Sciatic nerve (tissue), 2 donors: ENCODE data around the gene EFCAB8. TPM values are rescaled to one million over a fixed set of nuclear protein-coding genes. Genes with fewer than 3 reads are reported as not detected.
A peak's percentile ranks its signal among the peaks of the same experiment; 100 is the strongest.
"Not testable (repeated sequence)": the region's sequence is repeated elsewhere in the genome, so short reads cannot be mapped to it uniquely, and the experiment has no call there.

ENCODE experiments used
- ATAC-seq: fragments of 200-7000 bp; cut with Tn5 transposase; one replicate; pipeline ENCODE4 v1.9.1; 2020; ENCODE audit warnings: mild to moderate bottlenecking, moderate library complexity
- DNase-seq: peaks from one replicate; pipeline ENCODE4 v3.0.0-alpha.2; 2020; ENCODE audit warnings: low spot score
- intact Hi-C: fragments of 100-400 bp; cut with DNase I; formaldehyde crosslinking; loops from one replicate; pipeline ENCODE4 v1.14.2; 2022
- total RNA-seq: library from RNA; stranded (reverse); fragmentation: NEBNext Ultra II Directional; extraction: Animal tissue kit (Norgen Biotek cat#: 25700); gene quantifications from one replicate; pipeline ENCODE4 v1.2.1, GENCODE V29; 2021
- donor health status: DM: no; HTN: no; CAD: no.
- donor health status: DM: no; HTN: no; CAD: no.

The EFCAB8 gene
- total RNA-seq, 1 donor from 2014 or later, result 1.1 TPM

GRCh38 chr20:32839982-32840285, 18.8 kb upstream of the EFCAB8 start:
- ATAC-seq, result no peak

GRCh38 chr20:32841174-32841573, 17.5 kb upstream of the EFCAB8 start:
- intact Hi-C loops, result no loop called here
- DNase-seq (no peak), ATAC-seq (no peak)

More at GRCh38 chr20:32839982-32840285, 18.8 kb upstream of the EFCAB8 start:
- no peak for DNase-seq
- intact Hi-C loops, result no loop called here

GRCh38 chr20:32841632-32842031, 17.1 kb upstream of the EFCAB8 start:
- intact Hi-C loops, result no loop called here
- no peak for ATAC-seq
- DNase-seq, result no peak

DNA sequence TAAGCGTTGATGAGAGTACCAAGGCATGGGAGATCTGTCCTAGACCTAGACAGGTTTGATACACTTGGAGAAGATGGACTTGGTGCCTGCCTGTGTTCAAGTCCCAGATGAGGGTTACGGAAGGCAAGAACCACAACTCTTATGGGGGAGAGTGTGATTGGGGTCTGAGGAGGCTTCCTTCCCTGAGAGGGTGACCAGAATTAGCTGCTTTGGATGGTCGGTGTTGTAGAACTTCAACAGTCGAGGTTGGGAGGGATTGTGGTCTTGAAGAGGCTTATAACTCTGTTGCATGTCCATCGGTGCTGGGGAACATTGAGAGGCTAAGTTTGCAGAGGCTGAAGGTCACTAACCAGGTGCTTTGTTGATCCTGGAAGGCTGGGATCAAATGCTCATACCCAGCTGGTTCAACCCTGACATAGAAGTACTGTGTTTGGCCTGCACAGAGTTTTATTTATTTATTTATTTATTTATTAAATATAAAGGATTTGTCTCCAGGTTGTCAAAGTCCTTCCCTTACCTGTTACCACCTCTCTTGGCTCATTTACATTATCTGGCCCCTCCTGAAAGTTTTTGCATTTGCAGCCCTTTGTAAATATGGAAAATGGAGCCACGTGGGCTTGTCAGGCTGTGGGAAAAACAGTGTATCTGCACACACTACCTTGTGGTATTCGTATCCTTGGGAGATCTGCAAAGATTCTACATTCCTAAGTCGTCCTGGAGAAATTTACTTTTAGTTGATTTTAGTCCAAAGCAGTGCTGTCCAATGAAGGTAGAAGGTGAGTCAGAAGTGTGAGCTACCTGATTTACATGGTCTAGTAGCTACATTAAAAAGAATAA, 15.8 kb upstream of the EFCAB8 start:
- DNase-seq (no peak), ATAC-seq (no peak)
- intact Hi-C loops, result no loop called here

DNA sequence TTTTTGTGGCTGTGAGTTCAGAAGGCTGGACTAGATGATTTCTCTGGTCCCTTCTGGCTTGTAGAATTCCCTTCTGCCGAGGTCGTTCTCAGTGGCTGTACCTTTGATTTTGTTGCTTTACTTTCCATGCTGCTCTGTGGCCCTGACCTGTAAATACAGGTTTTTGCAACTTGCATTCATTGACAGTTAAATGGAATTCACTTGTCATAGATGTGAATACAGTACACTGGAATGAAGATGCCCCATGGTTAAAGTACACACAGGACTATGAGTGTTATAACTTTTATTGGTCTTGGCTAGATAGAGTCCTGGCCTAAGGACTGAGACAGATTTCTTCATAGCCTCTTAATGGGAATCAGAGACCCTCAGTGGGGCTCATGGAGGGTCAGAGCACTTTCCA, 12.9 kb upstream of the EFCAB8 start:
- intact Hi-C loops, result no loop called here
- ATAC-seq (no peak), DNase-seq (no peak)

GRCh38 chr20:32846852-32847251, 11.9 kb upstream of the EFCAB8 start:
- intact Hi-C loops, result no loop called here

DNA sequence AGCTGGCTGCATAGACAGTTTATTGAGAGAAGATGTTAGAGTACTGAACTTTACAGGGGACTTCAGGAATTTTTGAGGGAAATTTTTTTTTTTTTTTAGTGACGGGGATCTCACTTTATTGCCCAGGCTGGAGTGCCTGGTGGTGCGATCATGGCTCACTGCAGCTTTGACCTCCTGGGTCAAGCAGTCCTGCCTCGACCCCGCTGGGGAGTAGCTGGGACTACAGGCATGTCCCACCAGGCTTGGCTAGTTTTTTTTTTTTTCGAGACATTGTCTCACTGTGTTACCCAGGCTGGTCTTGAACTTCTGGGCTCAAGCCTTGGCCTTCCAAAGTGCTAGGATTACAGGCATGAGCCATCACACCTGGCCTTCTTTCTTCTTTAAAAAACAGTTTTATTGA, 10.8 kb upstream of the EFCAB8 start:
- no peak for ATAC-seq
- intact Hi-C loops, result no loop called here

More at GRCh38 chr20:32846852-32847251, 11.9 kb upstream of the EFCAB8 start:
- DNase-seq, result no peak
- no peak for ATAC-seq

GRCh38 chr20:32848846-32849245, 9.9 kb upstream of the EFCAB8 start:
- intact Hi-C loops, result no loop called here
- DNase-seq, result no peak
- no peak for ATAC-seq

More for the DNA sequence above, 10.8 kb upstream of the EFCAB8 start:
- DNase-seq, result no peak

- no peak for ATAC-seq
- intact Hi-C loops, result no loop called here
- no peak for DNase-seq
These were observed 9.1 kb upstream of the EFCAB8 start for GRCh38 chr20:32849577-32849976.

GRCh38 chr20:32855387-32855786, 3.3 kb upstream of the EFCAB8 start:
- DNase-seq (no peak), ATAC-seq (no peak)
- intact Hi-C loops, result no loop called here

DNA sequence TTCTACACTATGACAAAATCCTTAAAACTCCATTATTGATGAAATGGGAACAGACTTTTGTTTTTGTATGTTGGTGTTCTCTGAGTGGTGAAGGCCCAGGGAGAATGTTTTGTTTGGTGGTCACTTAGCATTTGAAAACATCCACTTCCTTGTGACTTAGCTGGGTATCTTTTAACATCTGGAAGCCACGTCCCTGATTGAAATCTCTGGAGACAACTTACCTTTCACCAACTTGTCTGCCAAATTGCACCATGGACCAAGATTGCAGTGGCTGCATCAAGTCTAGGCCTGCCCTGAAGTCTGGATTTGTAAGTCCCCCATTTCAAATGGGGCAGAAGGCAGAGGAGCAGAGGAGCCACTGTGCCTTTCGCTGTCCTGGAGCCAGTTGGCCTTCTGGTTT, 534 bp upstream of the EFCAB8 start:
- intact Hi-C loops, result no loop called here
- ATAC-seq, result no peak
- DNase-seq, result no peak

DNA sequence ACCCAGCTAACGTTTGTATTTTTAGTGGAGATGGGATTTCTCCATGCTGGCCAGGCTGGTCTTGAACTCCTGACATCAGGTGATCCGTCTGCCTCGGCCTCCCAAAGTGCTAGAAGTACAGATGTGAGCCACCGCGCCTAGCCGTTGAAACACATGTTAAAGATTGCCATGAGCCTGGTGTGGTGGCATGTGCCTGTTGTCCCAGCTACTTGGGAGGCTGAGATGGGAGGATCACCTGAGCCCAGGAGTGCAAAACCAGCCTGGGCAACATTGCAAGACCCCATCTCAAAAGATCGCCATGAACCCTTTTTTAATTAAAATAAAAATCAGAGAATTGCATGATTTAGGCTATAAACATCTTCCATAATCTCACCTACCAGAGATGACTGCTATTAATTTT, 2.7 kb downstream of the EFCAB8 start:
- intact Hi-C loops, result no loop called here
- DNase-seq (peak; percentile 27), ATAC-seq (no peak)

DNA sequence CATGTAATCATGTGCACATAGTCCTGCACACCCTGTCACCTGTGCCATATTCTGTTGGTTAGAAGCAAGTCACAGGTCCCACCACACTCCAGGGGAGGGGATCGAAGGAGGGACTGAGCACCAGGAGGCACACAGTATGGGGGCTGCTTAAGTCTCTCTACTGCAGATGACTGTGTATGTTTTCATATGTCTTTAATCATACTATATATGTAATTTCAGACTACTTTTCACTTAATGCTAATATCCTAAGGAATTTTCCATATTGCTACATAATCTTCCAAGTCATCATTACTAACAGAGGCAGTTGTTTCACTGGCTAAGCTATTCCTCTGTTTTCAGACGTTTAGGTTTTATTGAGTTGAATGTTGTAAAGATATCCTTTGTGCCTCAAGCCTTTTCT, 10.8 kb downstream of the EFCAB8 start:
- ATAC-seq (no peak), DNase-seq (no peak)
- intact Hi-C loops, result no loop called here

DNA sequence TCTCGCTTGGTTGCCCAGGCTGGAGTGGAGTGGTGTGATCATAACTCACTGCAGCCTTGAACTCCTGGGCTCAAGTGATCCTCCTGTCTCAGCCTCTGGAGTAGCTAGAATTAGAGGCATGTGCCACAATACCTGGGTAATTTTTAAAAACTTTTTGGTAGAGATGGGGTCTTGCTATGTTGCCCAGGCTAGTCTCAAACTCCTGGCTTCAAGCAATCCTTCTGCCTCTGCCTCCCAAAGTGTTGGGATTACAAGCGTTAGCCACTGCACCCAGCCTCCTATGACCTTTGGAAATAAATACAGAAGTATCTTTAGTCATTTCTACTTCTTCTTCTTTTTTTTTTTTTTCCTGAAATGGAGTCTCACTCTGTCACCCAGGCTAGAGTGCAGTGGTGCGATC, 11.8 kb downstream of the EFCAB8 start:
- DNase-seq, intact Hi-C loops, ATAC-seq: not testable (repeated sequence)

- ATAC-seq (no peak), DNase-seq (no peak)
- intact Hi-C loops, result no loop called here
These were observed 12.3 kb downstream of the EFCAB8 start for GRCh38 chr20:32870985-32871384.

GRCh38 chr20:32871627-32872160, 13.0 kb downstream of the EFCAB8 start:
- DNase-seq, result no peak
- ATAC-seq, result peak; percentile 32
- intact Hi-C loops, result no loop called here

- intact Hi-C loops, result no loop called here
- no peak for DNase-seq
- ATAC-seq, result no peak
These were observed 13.5 kb downstream of the EFCAB8 start for GRCh38 chr20:32872266-32872665.

DNA sequence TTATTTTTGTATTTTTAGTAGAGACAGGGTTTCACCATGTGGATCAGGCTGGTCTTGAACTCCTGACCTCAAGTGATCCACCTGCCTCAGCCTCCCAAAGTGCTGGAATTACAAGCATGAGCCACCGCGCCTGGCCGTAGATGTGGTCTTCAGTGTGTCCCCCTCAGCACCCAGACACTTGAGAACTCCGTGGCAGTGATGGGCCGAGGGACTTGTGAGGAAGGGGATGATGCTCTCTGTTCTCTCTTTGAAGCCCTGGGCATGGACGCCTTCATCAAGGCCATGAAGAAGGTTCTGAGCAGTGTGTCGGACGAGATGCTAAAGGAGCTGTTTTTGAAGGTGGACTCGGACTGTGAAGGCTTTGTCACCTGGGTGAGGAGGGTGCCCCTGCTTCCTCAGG, 16.9 kb downstream of the EFCAB8 start:
- intact Hi-C loops, result no loop called here
- DNase-seq, result no peak
- ATAC-seq, result no peak

DNA sequence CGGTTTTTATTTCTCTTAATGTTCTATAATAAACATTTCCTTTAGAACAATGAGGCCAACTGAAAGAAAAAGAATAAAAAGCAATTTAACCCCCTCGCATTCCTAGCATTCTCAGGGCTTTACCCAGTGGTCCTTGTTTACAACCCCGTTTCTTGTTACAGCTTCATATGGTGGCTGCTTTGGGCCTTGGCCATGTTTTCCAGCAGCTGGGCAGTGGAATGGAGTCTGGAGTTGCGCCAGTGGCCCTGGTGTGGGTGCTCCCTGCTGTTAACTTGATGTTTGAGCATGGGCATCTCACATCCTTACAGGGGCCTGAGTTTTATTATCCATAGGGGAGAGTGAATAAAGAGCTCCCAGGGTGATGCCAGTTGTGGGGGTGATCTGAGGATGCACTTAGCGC, 18.8 kb downstream of the EFCAB8 start:
- DNase-seq (no peak), ATAC-seq (no peak)
- intact Hi-C loops, result no loop called here

GRCh38 chr20:32878820-32879219, 20.1 kb downstream of the EFCAB8 start:
- DNase-seq (no peak), ATAC-seq (no peak)
- intact Hi-C loops, result no loop called here

DNA sequence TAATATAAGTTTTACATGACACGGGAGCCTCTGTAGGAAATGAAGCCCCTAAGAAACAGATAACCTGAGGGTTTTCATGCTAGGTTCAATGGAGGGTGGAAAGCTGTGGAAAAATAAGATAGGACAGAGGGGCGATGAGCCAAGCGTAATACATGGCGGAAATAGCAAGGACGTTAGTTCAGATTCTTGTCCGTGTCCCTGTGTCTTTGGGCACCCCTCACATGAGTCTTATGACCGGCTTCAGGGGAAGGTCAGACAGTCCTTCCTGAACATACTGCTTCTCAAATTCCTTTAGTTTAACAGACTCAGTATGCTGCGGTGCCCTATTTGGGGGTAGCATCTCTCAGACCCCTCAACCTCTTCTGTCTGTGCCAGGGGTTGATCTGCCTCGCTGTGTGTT, 20.8 kb downstream of the EFCAB8 start:
- ATAC-seq (no peak), DNase-seq (no peak)
- intact Hi-C loops, result no loop called here
